Measurements from ENCODE around the gene RBM19.

DNA sequence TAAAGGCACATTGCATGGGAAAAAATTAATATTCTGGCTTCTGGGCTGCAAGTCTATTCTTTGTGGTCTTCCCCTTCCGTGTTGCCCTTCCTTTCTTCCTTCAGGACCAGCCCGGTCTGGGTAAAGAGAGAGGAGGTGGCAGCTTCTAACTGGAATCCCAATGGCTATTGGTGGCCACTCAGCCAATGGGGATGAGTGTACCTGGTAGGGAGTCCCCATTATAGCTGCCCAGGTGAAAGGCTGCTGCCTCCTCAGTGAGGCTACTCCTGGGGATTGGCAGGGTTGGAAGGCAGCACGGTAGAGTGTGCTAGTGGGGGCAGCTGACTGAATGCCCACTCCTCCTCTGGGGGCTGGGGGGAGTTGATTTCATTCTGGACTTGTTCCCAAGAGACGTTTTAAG is 112.6 kb downstream of the RBM19 start:
- TF ChIP-seq, protein P1, sequence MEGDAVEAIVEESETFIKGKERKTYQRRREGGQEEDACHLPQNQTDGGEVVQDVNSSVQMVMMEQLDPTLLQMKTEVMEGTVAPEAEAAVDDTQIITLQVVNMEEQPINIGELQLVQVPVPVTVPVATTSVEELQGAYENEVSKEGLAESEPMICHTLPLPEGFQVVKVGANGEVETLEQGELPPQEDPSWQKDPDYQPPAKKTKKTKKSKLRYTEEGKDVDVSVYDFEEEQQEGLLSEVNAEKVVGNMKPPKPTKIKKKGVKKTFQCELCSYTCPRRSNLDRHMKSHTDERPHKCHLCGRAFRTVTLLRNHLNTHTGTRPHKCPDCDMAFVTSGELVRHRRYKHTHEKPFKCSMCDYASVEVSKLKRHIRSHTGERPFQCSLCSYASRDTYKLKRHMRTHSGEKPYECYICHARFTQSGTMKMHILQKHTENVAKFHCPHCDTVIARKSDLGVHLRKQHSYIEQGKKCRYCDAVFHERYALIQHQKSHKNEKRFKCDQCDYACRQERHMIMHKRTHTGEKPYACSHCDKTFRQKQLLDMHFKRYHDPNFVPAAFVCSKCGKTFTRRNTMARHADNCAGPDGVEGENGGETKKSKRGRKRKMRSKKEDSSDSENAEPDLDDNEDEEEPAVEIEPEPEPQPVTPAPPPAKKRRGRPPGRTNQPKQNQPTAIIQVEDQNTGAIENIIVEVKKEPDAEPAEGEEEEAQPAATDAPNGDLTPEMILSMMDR (IDR thresholded peaks at IDR 0.05 in 8 of 11, conservative IDR thresholded peaks at IDR 0.05 in 3 of 11) = no peak
- TF ChIP-seq POLR2A (IDR thresholded peaks at IDR 0.05) (no peak), POLR2AphosphoS5 (IDR thresholded peaks at IDR 0.05) (no peak)
